Fibroblast of peridontal ligament (primary cell): Measurements from ENCODE around the gene CSH2.

Experiments
- DNase-seq: peaks from one replicate; pipeline ENCODE4 v3.0.0-alpha.2; 2010; ENCODE audit errors: extremely low read depth

CSH2 gene

GRCh38 chr17:63855185-63855584, 18.3 kb downstream of the CSH2 start:
- DNase-seq, result no peak

- no peak for DNase-seq
Measured at GRCh38 chr17:63854709-63855108, 18.8 kb downstream of the CSH2 start.

- no peak for DNase-seq
Measured at GRCh38 chr17:63853260-63853659, 20.2 kb downstream of the CSH2 start.

GRCh38 chr17:63850401-63850800, 23.1 kb downstream of the CSH2 start:
- DNase-seq, result no peak

- peak; percentile 82 for DNase-seq
Measured at GRCh38 chr17:63848834-63849689, 24.4 kb downstream of the CSH2 start.

GRCh38 chr17:63847525-63848249, 25.8 kb downstream of the CSH2 start:
- no peak for DNase-seq

- DNase-seq, result no peak
Measured at GRCh38 chr17:63845509-63845908, 28.0 kb downstream of the CSH2 start.

GRCh38 chr17:63843910-63844677, 29.4 kb downstream of the CSH2 start:
- no peak for DNase-seq

- peak; percentile 68 for DNase-seq
Measured at GRCh38 chr17:63843387-63843888, 30.0 kb downstream of the CSH2 start.

- DNase-seq, result peak; percentile 99
Measured at GRCh38 chr17:63842540-63843386, 30.7 kb downstream of the CSH2 start, which contains the start of gene SMARCD2. SMARCD2 (minus strand) TSS chr17:63842685; CDS start chr17:63842674, 11 bp downstream.

GRCh38 chr17:63842173-63842539, 31.3 kb downstream of the CSH2 start:
- no peak for DNase-seq

GRCh38 chr17:63841350-63842172, 31.9 kb downstream of the CSH2 start:
- peak; percentile 36 for DNase-seq

- DNase-seq, result peak; percentile 13
Measured at GRCh38 chr17:63840591-63841349, 32.7 kb downstream of the CSH2 start.

GRCh38 chr17:63838631-63839171, 34.8 kb downstream of the CSH2 start:
- peak; percentile 75 for DNase-seq

- DNase-seq, result no peak
Measured at GRCh38 chr17:63837962-63838600, 35.4 kb downstream of the CSH2 start.

GRCh38 chr17:63837480-63837879, 36.0 kb downstream of the CSH2 start:
- no peak for DNase-seq

- no peak for DNase-seq
Measured at GRCh38 chr17:63836811-63837210, 36.7 kb downstream of the CSH2 start.

- no peak for DNase-seq
Measured at GRCh38 chr17:63835167-63835720, 38.2 kb downstream of the CSH2 start.
